ENCODE results near the gene SYT9. TPM values are rescaled to one million over a fixed set of nuclear protein-coding genes. Genes with fewer than 3 reads are reported as not detected.

The SYT9 gene
- total and polyA plus RNA-seq, 10 donors = 0.02 to 0.39 (median 0.08) TPM; not detected in 4

DNA sequence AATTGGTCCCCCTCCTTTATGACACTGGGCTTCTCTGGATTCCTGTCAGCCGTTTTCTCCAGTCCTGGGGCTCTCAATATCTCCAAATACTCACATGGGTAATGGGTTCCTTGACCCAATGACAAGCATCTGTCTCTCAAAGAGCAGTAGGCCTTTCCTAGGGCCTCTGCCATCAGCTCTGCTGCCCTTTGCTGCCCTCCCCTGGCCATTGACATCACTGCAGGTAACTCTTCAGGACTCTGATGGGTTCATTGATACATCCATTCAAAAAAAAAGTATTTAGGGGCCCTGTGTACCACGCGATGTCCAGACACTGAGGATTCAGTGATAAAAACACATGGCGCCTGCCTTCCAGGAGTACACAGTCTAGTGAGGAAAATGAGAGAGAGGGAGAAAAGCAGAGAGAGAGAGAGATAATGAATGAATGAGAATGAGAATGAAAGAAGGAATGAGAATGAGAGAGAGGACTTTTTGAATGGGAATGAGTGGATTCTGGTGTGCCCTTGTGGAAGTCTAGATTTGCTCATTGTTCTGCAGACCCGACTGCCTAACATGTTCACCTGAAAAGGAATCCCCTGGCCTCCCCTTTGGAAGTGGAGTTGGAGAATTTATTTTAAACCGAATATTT is 191.0 kb downstream of the SYT9 start:
- no peaks in the 10 kb centered on the region for H3K9me3 ChIP-seq
- intact Hi-C loops (cut with DNase I; ENCODE audit: low total_unique reads) = loop anchor here (5.0 kb wide), 1 partner anchor 345 kb away; no protein-coding TSS in a partner anchor
- no peak overlapping the region for H3K27ac ChIP-seq
- no peak overlapping the region for H3K4me3 ChIP-seq
- H3K27me3 ChIP-seq (replicated peaks in 1 of 7) = peaks cover 0 to 6% (median 0%) of the 10 kb centered on the region in 7 donors
- peaks cover 0 to 14% (median 4%) of the 10 kb centered on the region in 6 donors for H3K4me1 ChIP-seq
- H3K36me3 ChIP-seq = no peaks in the 10 kb centered on the region
- peak; percentile 87 for DNase-seq
- 25 to 32% (median 27%) methylated on average over 6 of the region's 6 CpGs for WGBS, 5 donors
- TF ChIP-seq CTCF (IDR thresholded peaks at IDR 0.05 in 8 of 11, conservative IDR thresholded peaks at IDR 0.05 in 3 of 11) = peak; percentile 68 to 89 (median 78)
- TF ChIP-seq POLR2AphosphoS5 (IDR thresholded peaks at IDR 0.05) = no peak
- no peak for TF ChIP-seq POLR2A (IDR thresholded peaks at IDR 0.05)

GRCh38 chr11:7444091-7444981 is 192.6 kb downstream of the SYT9 start:
- no peak for DNase-seq
- Histone ChIP-seq H3K36me3 (no peaks in the 10 kb centered on the region), H3K4me1 (no peaks in the 10 kb centered on the region), H3K9me3 (no peaks in the 10 kb centered on the region), H3K27me3 (replicated peaks in 1 of 7) (peaks cover 0 to 6% (median 0%) of the 10 kb centered on the region in 7 donors), H3K27ac (no peak overlapping the region), H3K4me3 (no peak overlapping the region)
- intact Hi-C loops (cut with DNase I; ENCODE audit: low total_unique reads) = loop anchor here (5.0 kb wide), 1 partner anchor 347 kb away; no protein-coding TSS in a partner anchor
- TF ChIP-seq POLR2AphosphoS5 (IDR thresholded peaks at IDR 0.05) = no peak
- no peak for TF ChIP-seq CTCF (IDR thresholded peaks at IDR 0.05 in 8 of 11, conservative IDR thresholded peaks at IDR 0.05 in 3 of 11)
- no peak for TF ChIP-seq POLR2A (IDR thresholded peaks at IDR 0.05)
- 76 to 81% (median 79%) methylated on average over 6 of the region's 6 CpGs for WGBS, 5 donors

DNA sequence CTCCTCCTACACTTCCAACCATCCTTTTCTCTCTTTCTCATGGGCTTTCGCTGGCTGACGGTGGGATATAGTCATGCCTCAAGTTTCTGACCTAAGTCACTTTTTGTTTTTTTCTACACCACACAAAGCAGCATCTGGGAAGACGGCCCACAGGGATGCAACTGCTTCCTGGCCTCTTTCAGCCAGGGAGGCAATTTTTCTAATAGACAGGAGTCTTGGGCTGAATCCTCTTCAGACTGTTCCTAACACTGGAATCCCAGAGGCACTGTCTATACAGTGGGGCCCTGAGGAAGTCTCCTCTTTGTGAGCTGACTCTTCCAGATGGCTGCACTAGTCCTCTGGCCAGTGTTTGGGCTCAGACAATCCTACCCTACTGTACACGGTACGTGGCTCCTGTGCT is 193.9 kb downstream of the SYT9 start:
- peaks cover 0 to 6% (median 0%) of the 10 kb centered on the region in 7 donors for H3K27me3 ChIP-seq (replicated peaks in 1 of 7)
- DNase-seq = no peak
- no peak for TF ChIP-seq POLR2AphosphoS5 (IDR thresholded peaks at IDR 0.05)
- no peak for TF ChIP-seq POLR2A (IDR thresholded peaks at IDR 0.05)
- TF ChIP-seq CTCF (IDR thresholded peaks at IDR 0.05 in 8 of 11, conservative IDR thresholded peaks at IDR 0.05 in 3 of 11) = no peak
- H3K36me3 ChIP-seq = no peaks in the 10 kb centered on the region
- 79 to 91% (median 83%) methylated on average over 5 of the region's 5 CpGs for WGBS, 5 donors
- H3K9me3 ChIP-seq = no peaks in the 10 kb centered on the region
- intact Hi-C loops (cut with DNase I; ENCODE audit: low total_unique reads) = no loop called here
- no peak overlapping the region for H3K27ac ChIP-seq
- H3K4me1 ChIP-seq = no peaks in the 10 kb centered on the region
- no peak overlapping the region for H3K4me3 ChIP-seq

DNA sequence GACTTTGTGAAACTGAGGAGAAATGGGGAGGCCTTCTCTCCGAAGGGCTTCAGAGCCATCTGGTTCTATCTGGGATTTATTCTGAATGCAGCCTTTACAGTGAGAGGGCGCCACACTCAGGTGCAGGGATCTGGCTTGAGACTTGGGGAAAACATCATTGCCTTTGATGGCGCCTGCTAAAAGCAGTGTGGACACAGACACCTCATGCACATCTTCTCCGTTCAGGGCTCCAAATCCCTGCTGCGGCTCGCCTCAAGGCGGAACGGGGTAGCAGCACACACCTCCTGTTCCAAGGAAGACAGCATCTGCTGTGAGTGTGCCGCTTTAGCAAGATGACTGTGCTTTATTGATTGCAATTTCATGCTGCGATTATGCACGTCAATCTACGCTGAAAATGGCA is 196.5 kb downstream of the SYT9 start:
- no peak for DNase-seq
- Histone ChIP-seq H3K27ac (no peak overlapping the region), H3K36me3 (no peaks in the 10 kb centered on the region), H3K27me3 (replicated peaks in 1 of 7) (peaks cover 0 to 6% (median 0%) of the 10 kb centered on the region in 7 donors), H3K4me3 (no peak overlapping the region), H3K4me1 (no peaks in the 10 kb centered on the region), H3K9me3 (no peaks in the 10 kb centered on the region)
- intact Hi-C loops (cut with DNase I; ENCODE audit: low total_unique reads) = no loop called here
- 91 to 96% (median 95%) methylated on average over 12 of the region's 12 CpGs for WGBS, 5 donors
- no peak for TF ChIP-seq POLR2AphosphoS5 (IDR thresholded peaks at IDR 0.05)
- TF ChIP-seq CTCF (IDR thresholded peaks at IDR 0.05 in 8 of 11, conservative IDR thresholded peaks at IDR 0.05 in 3 of 11) = no peak
- no peak for TF ChIP-seq POLR2A (IDR thresholded peaks at IDR 0.05)
